Measurements from ENCODE around the gene ADRA2B. TPM values are rescaled to one million over a fixed set of nuclear protein-coding genes. Genes with fewer than 3 reads are reported as not detected.
"Not testable (repeated sequence)": the region's sequence is repeated elsewhere in the genome, so short reads cannot be mapped to it uniquely, and the experiment has no call there.

The ADRA2B gene
- total and polyA plus RNA-seq, 2 donors (not counting 1 experiment from before 2014, with no cell fraction given), result 0.07 TPM; not detected in 1

- DNase-seq (ENCODE audit: low read depth in 2 of 2); H3K27ac ChIP-seq (ENCODE audit: insufficient read depth, low read length); H3K36me3 ChIP-seq (ENCODE audit: control insufficient read depth, insufficient read depth, low read length); H3K9ac ChIP-seq (ENCODE audit: insufficient read depth, low read length); H3K79me2 ChIP-seq (ENCODE audit: control insufficient read depth, insufficient read depth, low read length); H3K9me3 ChIP-seq (ENCODE audit: control insufficient read depth, insufficient read depth, low read depth, low read length); H3K4me2 ChIP-seq (ENCODE audit: extremely low read depth, insufficient read depth, low read length); H3K4me1 ChIP-seq (ENCODE audit: control insufficient read depth, extremely low read depth, insufficient read depth, low read length); H2AFZ ChIP-seq (ENCODE audit: low read length); H4K20me1 ChIP-seq (ENCODE audit: control insufficient read depth, extremely low read depth, insufficient read depth, low read length); H3K4me3 ChIP-seq (replicated peaks in 1 of 4; ENCODE audit: control extremely low read depth in 1 of 4, insufficient read depth in 1 of 4, low read depth in 3 of 4, low read length in 4 of 4): not testable (repeated sequence)
- H3K27me3 ChIP-seq (ENCODE audit: control insufficient read depth, insufficient read depth, low read length), result peaks cover 12% of the 10 kb centered on the region
These were observed 45.0 kb downstream of the ADRA2B start for GRCh38 chr2:96071087-96071976.

GRCh38 chr2:96070351-96070750, 46.0 kb downstream of the ADRA2B start:
- H3K4me1 ChIP-seq (ENCODE audit: control insufficient read depth, extremely low read depth, insufficient read depth, low read length); H4K20me1 ChIP-seq (ENCODE audit: control insufficient read depth, extremely low read depth, insufficient read depth, low read length); DNase-seq (ENCODE audit: low read depth in 2 of 2); H3K36me3 ChIP-seq (ENCODE audit: control insufficient read depth, insufficient read depth, low read length); H3K4me2 ChIP-seq (ENCODE audit: extremely low read depth, insufficient read depth, low read length); H3K9ac ChIP-seq (ENCODE audit: insufficient read depth, low read length); H2AFZ ChIP-seq (ENCODE audit: low read length); H3K9me3 ChIP-seq (ENCODE audit: control insufficient read depth, insufficient read depth, low read depth, low read length); H3K4me3 ChIP-seq (replicated peaks in 1 of 4; ENCODE audit: control extremely low read depth in 1 of 4, insufficient read depth in 1 of 4, low read depth in 3 of 4, low read length in 4 of 4); H3K27ac ChIP-seq (ENCODE audit: insufficient read depth, low read length); H3K79me2 ChIP-seq (ENCODE audit: control insufficient read depth, insufficient read depth, low read length): not testable (repeated sequence)
- peaks cover 12% of the 10 kb centered on the region for H3K27me3 ChIP-seq (ENCODE audit: control insufficient read depth, insufficient read depth, low read length)

- H3K4me1 ChIP-seq (ENCODE audit: control insufficient read depth, extremely low read depth, insufficient read depth, low read length); DNase-seq (ENCODE audit: low read depth in 2 of 2); H3K79me2 ChIP-seq (ENCODE audit: control insufficient read depth, insufficient read depth, low read length); H3K27ac ChIP-seq (ENCODE audit: insufficient read depth, low read length); H4K20me1 ChIP-seq (ENCODE audit: control insufficient read depth, extremely low read depth, insufficient read depth, low read length); H3K9me3 ChIP-seq (ENCODE audit: control insufficient read depth, insufficient read depth, low read depth, low read length); H3K4me2 ChIP-seq (ENCODE audit: extremely low read depth, insufficient read depth, low read length); H3K9ac ChIP-seq (ENCODE audit: insufficient read depth, low read length); H2AFZ ChIP-seq (ENCODE audit: low read length); H3K4me3 ChIP-seq (replicated peaks in 1 of 4; ENCODE audit: control extremely low read depth in 1 of 4, insufficient read depth in 1 of 4, low read depth in 3 of 4, low read length in 4 of 4); H3K36me3 ChIP-seq (ENCODE audit: control insufficient read depth, insufficient read depth, low read length): not testable (repeated sequence)
- peaks cover 12% of the 10 kb centered on the region for H3K27me3 ChIP-seq (ENCODE audit: control insufficient read depth, insufficient read depth, low read length)
These were observed 46.5 kb downstream of the ADRA2B start for GRCh38 chr2:96069878-96070277.

GRCh38 chr2:96067902-96068581, 48.3 kb downstream of the ADRA2B start:
- H3K4me3 ChIP-seq (replicated peaks in 1 of 4; ENCODE audit: control extremely low read depth in 1 of 4, insufficient read depth in 1 of 4, low read depth in 3 of 4, low read length in 4 of 4); H3K4me1 ChIP-seq (ENCODE audit: control insufficient read depth, extremely low read depth, insufficient read depth, low read length); H3K9me3 ChIP-seq (ENCODE audit: control insufficient read depth, insufficient read depth, low read depth, low read length); H3K36me3 ChIP-seq (ENCODE audit: control insufficient read depth, insufficient read depth, low read length); H3K27ac ChIP-seq (ENCODE audit: insufficient read depth, low read length); H3K79me2 ChIP-seq (ENCODE audit: control insufficient read depth, insufficient read depth, low read length); H3K27me3 ChIP-seq (ENCODE audit: control insufficient read depth, insufficient read depth, low read length); H2AFZ ChIP-seq (ENCODE audit: low read length); DNase-seq (ENCODE audit: low read depth in 2 of 2); H3K9ac ChIP-seq (ENCODE audit: insufficient read depth, low read length); H4K20me1 ChIP-seq (ENCODE audit: control insufficient read depth, extremely low read depth, insufficient read depth, low read length); H3K4me2 ChIP-seq (ENCODE audit: extremely low read depth, insufficient read depth, low read length): not testable (repeated sequence)

- not testable (repeated sequence) for H4K20me1 ChIP-seq (ENCODE audit: control insufficient read depth, extremely low read depth, insufficient read depth, low read length); DNase-seq (ENCODE audit: low read depth in 2 of 2); H3K4me1 ChIP-seq (ENCODE audit: control insufficient read depth, extremely low read depth, insufficient read depth, low read length); H3K4me3 ChIP-seq (replicated peaks in 1 of 4; ENCODE audit: control extremely low read depth in 1 of 4, insufficient read depth in 1 of 4, low read depth in 3 of 4, low read length in 4 of 4); H3K79me2 ChIP-seq (ENCODE audit: control insufficient read depth, insufficient read depth, low read length); H3K4me2 ChIP-seq (ENCODE audit: extremely low read depth, insufficient read depth, low read length); H3K27me3 ChIP-seq (ENCODE audit: control insufficient read depth, insufficient read depth, low read length); H3K27ac ChIP-seq (ENCODE audit: insufficient read depth, low read length); H3K9ac ChIP-seq (ENCODE audit: insufficient read depth, low read length); H3K9me3 ChIP-seq (ENCODE audit: control insufficient read depth, insufficient read depth, low read depth, low read length); H3K36me3 ChIP-seq (ENCODE audit: control insufficient read depth, insufficient read depth, low read length); H2AFZ ChIP-seq (ENCODE audit: low read length)
These were observed 49.2 kb downstream of the ADRA2B start for GRCh38 chr2:96067098-96067660.

- H3K9ac ChIP-seq (ENCODE audit: insufficient read depth, low read length); DNase-seq (ENCODE audit: low read depth in 2 of 2); H2AFZ ChIP-seq (ENCODE audit: low read length); H3K9me3 ChIP-seq (ENCODE audit: control insufficient read depth, insufficient read depth, low read depth, low read length); H3K4me2 ChIP-seq (ENCODE audit: extremely low read depth, insufficient read depth, low read length); H3K36me3 ChIP-seq (ENCODE audit: control insufficient read depth, insufficient read depth, low read length); H3K27me3 ChIP-seq (ENCODE audit: control insufficient read depth, insufficient read depth, low read length); H3K4me1 ChIP-seq (ENCODE audit: control insufficient read depth, extremely low read depth, insufficient read depth, low read length); H3K79me2 ChIP-seq (ENCODE audit: control insufficient read depth, insufficient read depth, low read length); H3K27ac ChIP-seq (ENCODE audit: insufficient read depth, low read length); H4K20me1 ChIP-seq (ENCODE audit: control insufficient read depth, extremely low read depth, insufficient read depth, low read length); H3K4me3 ChIP-seq (replicated peaks in 1 of 4; ENCODE audit: control extremely low read depth in 1 of 4, insufficient read depth in 1 of 4, low read depth in 3 of 4, low read length in 4 of 4): not testable (repeated sequence)
These were observed 49.9 kb downstream of the ADRA2B start for GRCh38 chr2:96066511-96066910.
